ENCODE results near the gene PELO.

Gene PELO

DNA sequence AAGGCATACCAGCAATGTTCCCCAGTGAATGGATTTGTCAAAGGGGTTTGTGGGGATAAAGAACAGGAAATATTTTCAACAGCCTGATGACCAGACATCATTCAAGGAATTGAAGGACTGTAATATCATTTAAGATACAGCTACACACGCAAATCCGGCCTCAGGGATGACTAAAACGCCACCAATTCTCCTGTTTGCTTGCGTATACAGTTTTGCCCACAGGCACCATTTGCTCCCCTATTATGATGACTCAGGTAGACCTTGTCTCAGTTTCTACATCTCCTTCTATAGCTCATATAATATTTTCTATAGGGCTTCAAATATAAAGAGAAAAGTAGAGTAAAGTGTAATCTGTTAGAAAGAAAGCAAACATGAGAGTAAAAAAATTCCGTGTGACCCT lies 29.7 kb upstream of the PELO start:
- ChIA-PET CTCF (no interaction called here), POLR2A (no interaction called here)
- no peak for DNase-seq (ENCODE audit: extremely low spot score)
- no peak for TF ChIP-seq SP1 (IDR thresholded peaks at IDR 0.05)
- TF ChIP-seq FOXM1 (IDR thresholded peaks at IDR 0.05; ENCODE audit: borderline replicate concordance) = no peak
- no peak for TF ChIP-seq ELF4 (IDR thresholded peaks at IDR 0.05)
- TF ChIP-seq FOXA1 (IDR thresholded peaks at IDR 0.05) = no peak
- no peak for TF ChIP-seq HDGF (IDR thresholded peaks at IDR 0.05; ENCODE audit: borderline replicate concordance)
- TF ChIP-seq SUZ12 (IDR thresholded peaks at IDR 0.05) = no peak
- TF ChIP-seq LEF1 (IDR thresholded peaks at IDR 0.05; ENCODE audit: borderline replicate concordance) = no peak
- no peak for TF ChIP-seq BHLHE40 (IDR thresholded peaks at IDR 0.05; ENCODE audit: borderline replicate concordance)
- no peak for TF ChIP-seq ZNF384 (IDR thresholded peaks at IDR 0.05)
- TF ChIP-seq FOXK2 (IDR thresholded peaks at IDR 0.05) = no peak
- TF ChIP-seq TARDBP (IDR thresholded peaks at IDR 0.05) = no peak
- TF ChIP-seq L3MBTL2 (conservative IDR thresholded peaks at IDR 0.05) = no peak
- TF ChIP-seq NFRKB (IDR thresholded peaks at IDR 0.05) = no peak
- no peak for TF ChIP-seq ARNT (IDR thresholded peaks at IDR 0.05)
- TF ChIP-seq, protein P1, sequence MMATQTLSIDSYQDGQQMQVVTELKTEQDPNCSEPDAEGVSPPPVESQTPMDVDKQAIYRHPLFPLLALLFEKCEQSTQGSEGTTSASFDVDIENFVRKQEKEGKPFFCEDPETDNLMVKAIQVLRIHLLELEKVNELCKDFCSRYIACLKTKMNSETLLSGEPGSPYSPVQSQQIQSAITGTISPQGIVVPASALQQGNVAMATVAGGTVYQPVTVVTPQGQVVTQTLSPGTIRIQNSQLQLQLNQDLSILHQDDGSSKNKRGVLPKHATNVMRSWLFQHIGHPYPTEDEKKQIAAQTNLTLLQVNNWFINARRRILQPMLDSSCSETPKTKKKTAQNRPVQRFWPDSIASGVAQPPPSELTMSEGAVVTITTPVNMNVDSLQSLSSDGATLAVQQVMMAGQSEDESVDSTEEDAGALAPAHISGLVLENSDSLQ (IDR thresholded peaks at IDR 0.05) = no peak
- TF ChIP-seq CTBP1 (IDR thresholded peaks at IDR 0.05; ENCODE audit: borderline replicate concordance) = no peak

DNA sequence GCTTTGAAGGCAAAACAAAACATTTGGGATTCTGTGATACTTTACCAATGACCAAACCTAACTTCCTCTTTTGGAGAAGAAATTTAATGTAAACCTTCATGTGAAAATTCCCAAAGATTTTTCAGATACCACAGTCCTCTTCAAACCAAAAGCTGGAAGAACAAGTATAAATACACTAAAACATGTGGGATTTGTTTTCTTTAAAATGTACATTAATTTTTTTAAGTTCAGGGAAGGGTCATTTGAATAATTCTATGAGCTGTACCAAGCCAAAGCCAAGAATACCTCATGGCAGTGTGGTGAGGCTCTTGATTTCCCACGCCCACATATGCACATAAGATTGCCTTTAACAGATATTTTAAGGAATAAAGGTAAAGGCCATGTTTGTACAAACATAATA lies 28.4 kb upstream of the PELO start:
- ChIA-PET CTCF (no interaction called here), POLR2A (no interaction called here)
- TF ChIP-seq ELF4 (IDR thresholded peaks at IDR 0.05) = no peak
- TF ChIP-seq BHLHE40 (IDR thresholded peaks at IDR 0.05; ENCODE audit: borderline replicate concordance) = no peak
- TF ChIP-seq ARNT (IDR thresholded peaks at IDR 0.05) = no peak
- TF ChIP-seq, protein P1 (IDR thresholded peaks at IDR 0.05) = no peak
- TF ChIP-seq HDGF (IDR thresholded peaks at IDR 0.05; ENCODE audit: borderline replicate concordance) = no peak
- no peak for TF ChIP-seq SUZ12 (IDR thresholded peaks at IDR 0.05)
- no peak for TF ChIP-seq TARDBP (IDR thresholded peaks at IDR 0.05)
- TF ChIP-seq FOXK2 (IDR thresholded peaks at IDR 0.05) = no peak
- TF ChIP-seq FOXA1 (IDR thresholded peaks at IDR 0.05) = no peak
- TF ChIP-seq LEF1 (IDR thresholded peaks at IDR 0.05; ENCODE audit: borderline replicate concordance) = no peak
- no peak for TF ChIP-seq L3MBTL2 (conservative IDR thresholded peaks at IDR 0.05)
- no peak for TF ChIP-seq CTBP1 (IDR thresholded peaks at IDR 0.05; ENCODE audit: borderline replicate concordance)
- TF ChIP-seq NFRKB (IDR thresholded peaks at IDR 0.05) = no peak
- TF ChIP-seq ZNF384 (IDR thresholded peaks at IDR 0.05) = no peak
- no peak for TF ChIP-seq FOXM1 (IDR thresholded peaks at IDR 0.05; ENCODE audit: borderline replicate concordance)
- TF ChIP-seq SP1 (IDR thresholded peaks at IDR 0.05) = no peak
- no peak for DNase-seq (ENCODE audit: extremely low spot score)

DNA sequence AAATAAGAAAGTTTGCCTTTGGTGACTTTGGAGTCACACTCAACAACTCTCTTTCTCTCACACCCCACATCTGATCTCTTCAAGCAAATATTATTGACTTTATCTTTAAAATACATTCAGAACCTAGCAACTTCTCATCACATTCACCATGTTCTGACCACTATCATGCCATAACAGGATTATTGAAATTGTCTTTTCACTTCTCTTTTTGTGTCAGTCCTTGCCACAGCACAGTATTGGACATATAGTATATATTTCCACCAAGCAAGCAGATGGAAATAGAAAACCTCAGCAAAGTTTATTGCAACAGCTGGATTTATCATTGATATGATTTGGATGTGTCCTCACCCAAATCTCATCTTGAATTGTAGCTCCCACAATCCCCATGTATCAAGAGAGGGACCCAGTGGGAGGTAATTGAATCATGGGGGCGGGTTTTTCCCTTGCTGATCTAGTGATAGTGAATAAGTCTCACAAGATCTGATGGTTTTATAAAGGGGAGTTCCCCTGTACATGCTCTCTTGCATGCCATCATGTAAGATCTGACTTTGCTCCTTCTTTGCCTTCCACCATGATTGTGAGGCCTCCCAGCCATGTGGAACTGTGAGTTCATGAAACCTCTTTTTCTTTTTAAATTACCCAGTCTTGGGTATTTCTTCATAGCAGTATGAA lies 26.9 kb upstream of the PELO start:
- DNase-seq (ENCODE audit: extremely low spot score) = no peak
- ChIA-PET POLR2A (no interaction called here), CTCF (no interaction called here)
- TF ChIP-seq ARNT (IDR thresholded peaks at IDR 0.05) (no peak), LEF1 (IDR thresholded peaks at IDR 0.05; ENCODE audit: borderline replicate concordance) (no peak), SUZ12 (IDR thresholded peaks at IDR 0.05) (no peak), CTBP1 (IDR thresholded peaks at IDR 0.05; ENCODE audit: borderline replicate concordance) (no peak)
- TF ChIP-seq, protein P1 (IDR thresholded peaks at IDR 0.05) = no peak

DNA sequence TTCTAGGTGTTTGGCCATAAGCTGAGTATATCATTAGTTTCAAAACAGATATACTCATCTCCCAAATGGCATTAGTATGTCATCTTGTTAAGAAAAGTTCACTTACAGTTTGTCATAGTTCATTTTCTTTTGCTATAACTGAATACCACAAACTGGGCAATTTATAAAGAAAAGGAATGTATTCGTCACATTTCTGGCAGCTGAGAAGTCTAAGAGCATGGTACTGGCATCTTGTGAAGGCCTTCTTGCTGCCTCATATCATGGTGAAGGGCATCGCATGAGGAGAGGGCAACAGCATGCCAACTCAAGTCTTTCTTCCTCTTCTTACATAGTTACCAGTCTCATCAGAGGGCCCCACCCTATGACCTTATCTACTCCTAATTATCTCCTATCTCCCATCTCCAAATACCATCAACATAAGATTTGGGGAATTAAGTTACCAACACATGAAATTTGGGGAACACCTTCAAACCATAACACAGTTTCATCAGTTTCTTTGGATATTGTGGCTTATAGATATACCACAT lies 20.4 kb upstream of the PELO start:
- no peak for DNase-seq (ENCODE audit: extremely low spot score)
- ChIA-PET CTCF (interaction anchor here (0.5 kb wide), 1 partner anchor 10 kb away, joined by 3 read pairs; no protein-coding TSS in a partner anchor), POLR2A (no interaction called here)
- TF ChIP-seq BHLHE40 (IDR thresholded peaks at IDR 0.05; ENCODE audit: borderline replicate concordance) (no peak), FOXA1 (IDR thresholded peaks at IDR 0.05) (no peak), FOXK2 (IDR thresholded peaks at IDR 0.05) (no peak), SP1 (IDR thresholded peaks at IDR 0.05) (no peak), L3MBTL2 (conservative IDR thresholded peaks at IDR 0.05) (no peak), CTBP1 (IDR thresholded peaks at IDR 0.05; ENCODE audit: borderline replicate concordance) (no peak), FOXM1 (IDR thresholded peaks at IDR 0.05; ENCODE audit: borderline replicate concordance) (no peak), TARDBP (IDR thresholded peaks at IDR 0.05) (no peak)

DNA sequence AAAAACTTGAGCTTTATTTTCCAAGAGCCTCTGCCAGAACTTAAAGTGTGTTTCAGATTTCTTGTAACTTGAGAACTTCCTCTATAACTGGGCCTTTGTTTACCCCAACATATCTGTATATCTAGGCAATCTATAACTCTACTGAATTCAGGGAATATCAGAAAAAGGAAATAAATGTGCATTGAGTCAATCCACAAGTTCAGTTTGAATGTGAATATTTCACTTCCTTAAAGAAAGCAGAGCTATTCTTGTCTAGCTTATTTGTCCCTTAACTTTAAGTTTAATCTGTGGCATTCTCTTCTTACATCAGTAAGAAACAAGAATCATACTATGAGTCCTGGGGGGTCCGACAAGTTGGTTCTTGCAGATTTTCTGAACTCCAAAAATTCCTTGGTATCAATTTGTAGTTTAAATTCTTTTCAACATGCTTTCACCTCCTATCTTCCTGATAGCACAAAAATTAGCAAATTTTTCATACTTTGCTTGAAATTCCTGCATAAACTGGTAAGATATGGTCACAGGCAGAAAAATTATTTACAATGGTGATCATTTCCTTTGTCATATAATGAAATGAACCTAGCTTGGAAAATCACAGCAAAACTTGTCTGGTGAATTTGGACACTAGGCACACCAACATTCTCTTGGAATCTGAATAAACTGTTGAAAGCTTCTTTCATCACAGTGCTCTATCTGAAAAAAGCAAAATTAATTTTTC lies 19.8 kb upstream of the PELO start:
- CTCF ChIA-PET = interaction anchor here (0.5 kb wide), 1 partner anchor 9 kb away, joined by 3 read pairs; no protein-coding TSS in a partner anchor
- POLR2A ChIA-PET = interaction anchor here (0.7 kb wide), 1 partner anchor 32 kb away, joined by 4 read pairs; no protein-coding TSS in a partner anchor
- TF ChIP-seq LEF1 (IDR thresholded peaks at IDR 0.05; ENCODE audit: borderline replicate concordance) (no peak), ELF4 (IDR thresholded peaks at IDR 0.05) (no peak), FOXA1 (IDR thresholded peaks at IDR 0.05) (no peak), ZNF384 (IDR thresholded peaks at IDR 0.05) (no peak), FOXK2 (IDR thresholded peaks at IDR 0.05) (no peak), BHLHE40 (IDR thresholded peaks at IDR 0.05; ENCODE audit: borderline replicate concordance) (no peak), ARNT (IDR thresholded peaks at IDR 0.05) (no peak), NFRKB (IDR thresholded peaks at IDR 0.05) (no peak), SUZ12 (IDR thresholded peaks at IDR 0.05) (no peak), FOXM1 (IDR thresholded peaks at IDR 0.05; ENCODE audit: borderline replicate concordance) (no peak)
- DNase-seq (ENCODE audit: extremely low spot score) = no peak

Data from HEK293T (cell line).